Activated CD8-positive, alpha-beta memory T cell treated with anti-CD3 and anti-CD28 coated beads, Interleukin-2, amount 50 U/mL, for 48 hours (primary cell): ENCODE results near the gene RNF169.

Experiments used
- DNase-seq: peaks from one replicate; pipeline ENCODE4 v3.0.0-alpha.2; 2020

Gene RNF169, protein sequence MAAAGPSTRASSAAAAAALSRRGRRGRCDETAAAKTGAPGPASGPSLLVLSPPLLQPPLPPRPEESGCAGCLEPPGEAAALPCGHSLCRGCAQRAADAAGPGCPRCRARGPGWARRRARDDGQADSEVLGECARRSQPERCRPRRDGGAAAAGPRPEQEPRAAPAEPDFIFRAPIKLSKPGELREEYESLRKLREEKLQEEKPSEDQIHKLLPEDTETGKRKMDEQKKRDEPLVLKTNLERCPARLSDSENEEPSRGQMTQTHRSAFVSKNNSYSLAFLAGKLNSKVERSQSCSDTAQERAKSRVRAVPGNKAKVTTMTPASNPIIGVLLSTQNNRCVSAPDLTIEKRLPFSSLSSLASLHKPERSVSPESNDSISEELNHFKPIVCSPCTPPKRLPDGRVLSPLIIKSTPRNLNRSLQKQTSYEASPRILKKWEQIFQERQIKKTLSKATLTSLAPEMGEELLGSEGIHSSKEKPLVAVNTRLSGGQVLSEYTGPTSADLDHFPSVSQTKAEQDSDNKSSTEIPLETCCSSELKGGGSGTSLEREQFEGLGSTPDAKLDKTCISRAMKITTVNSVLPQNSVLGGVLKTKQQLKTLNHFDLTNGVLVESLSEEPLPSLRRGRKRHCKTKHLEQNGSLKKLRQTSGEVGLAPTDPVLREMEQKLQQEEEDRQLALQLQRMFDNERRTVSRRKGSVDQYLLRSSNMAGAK

DNA sequence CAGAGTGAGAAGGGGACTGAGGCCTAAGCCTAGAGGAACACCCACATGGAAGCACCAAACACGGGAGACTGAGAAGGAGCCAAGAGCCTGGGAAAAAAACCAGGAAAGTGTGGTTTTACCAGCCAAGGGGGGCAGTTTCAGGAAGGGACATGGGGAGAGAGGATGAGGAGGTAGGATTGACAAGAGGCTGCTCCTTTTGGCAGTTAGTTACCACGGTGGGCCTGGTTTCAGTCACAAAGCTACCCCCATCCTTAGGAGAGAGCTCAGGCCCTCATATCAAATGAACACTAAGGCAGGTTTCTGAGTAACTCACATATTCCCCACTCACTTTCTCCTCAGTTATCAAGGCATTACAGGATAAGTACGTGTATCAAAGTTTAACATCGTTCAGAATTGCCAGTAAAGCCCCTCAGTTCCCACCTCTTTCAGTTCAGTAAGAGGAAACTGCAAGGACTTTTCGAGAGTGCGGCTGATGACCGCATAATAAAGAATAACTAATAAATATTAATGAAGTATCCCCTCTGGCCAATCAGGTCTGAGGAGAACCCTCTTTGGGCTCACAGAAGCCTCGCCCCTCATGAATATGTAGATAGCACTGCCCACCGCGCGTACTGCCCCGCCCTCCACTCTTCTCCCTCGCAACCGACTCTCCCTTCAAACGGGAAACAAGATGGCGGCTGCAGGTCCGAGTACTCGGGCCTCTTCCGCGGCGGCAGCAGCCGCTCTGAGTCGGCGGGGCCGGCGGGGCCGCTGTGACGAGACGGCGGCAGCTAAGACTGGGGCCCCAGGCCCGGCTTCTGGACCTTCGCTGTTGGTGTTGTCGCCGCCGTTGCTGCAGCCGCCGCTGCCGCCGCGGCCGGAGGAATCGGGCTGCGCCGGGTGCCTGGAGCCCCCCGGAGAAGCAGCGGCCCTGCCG lies at the start of gene RNF169:
TSS of gene RNF169 (plus strand) at position 639 of the 916 bp plus-strand sequence. CDS start at position 671, 32 bp downstream.
- peak; percentile 88 for DNase-seq

DNA sequence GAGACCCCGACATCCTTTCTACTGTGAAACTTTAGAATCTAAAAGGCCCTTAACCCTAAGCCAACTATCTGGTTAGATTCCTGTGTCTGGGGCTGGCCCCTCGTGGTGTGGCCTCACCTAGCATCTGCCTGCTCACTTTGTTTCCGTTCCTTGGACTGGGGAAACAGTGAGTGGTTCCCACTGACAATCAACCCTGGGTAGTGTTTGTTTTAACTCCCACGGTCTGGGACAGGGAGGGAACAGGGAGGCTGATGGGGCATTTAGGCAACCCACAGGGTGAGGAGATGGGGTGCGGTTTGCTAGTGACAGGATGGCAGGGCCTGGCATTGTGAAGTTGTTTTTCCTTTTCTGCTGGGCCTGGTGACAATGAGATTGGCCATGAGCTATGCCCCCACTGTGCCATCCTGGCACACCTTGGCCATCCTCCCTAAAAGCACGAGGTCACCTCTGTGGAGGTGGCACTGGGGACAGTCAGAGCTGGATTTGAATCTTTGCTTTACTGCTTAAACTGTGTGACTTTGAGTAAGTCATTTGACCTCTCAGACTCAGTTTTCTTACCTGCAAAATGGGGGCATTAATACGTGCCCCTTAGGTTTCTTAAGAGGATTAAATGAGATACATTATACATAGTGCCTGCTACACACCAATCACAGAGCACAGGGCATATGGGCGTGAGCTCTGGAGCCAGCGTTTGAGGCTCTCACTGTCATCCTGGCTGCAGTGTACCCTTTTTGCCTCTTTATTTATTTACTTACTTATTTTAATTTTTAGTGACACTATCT lies 48.8 kb upstream of the RNF169 start:
- no peak for DNase-seq

DNA sequence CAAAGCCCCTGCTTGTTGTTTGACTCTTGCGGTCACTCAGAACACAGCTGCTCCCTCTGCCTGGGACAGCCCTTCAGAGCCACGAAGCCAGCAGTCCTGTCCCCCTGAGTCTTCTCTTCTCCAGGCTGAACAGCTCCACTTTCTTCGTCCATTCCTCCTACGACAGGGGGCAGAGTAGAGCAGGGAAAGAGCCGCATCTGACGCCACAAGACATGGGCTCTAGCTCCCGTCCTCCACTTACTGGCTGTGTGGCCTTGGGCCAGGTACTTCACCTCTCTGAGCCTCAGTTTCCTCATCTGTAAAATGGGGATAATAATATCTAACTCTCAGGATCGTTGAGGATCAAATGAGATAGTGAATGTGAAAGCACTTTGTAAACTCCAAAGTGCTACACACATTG lies 47.3 kb upstream of the RNF169 start:
- no peak for DNase-seq

DNA sequence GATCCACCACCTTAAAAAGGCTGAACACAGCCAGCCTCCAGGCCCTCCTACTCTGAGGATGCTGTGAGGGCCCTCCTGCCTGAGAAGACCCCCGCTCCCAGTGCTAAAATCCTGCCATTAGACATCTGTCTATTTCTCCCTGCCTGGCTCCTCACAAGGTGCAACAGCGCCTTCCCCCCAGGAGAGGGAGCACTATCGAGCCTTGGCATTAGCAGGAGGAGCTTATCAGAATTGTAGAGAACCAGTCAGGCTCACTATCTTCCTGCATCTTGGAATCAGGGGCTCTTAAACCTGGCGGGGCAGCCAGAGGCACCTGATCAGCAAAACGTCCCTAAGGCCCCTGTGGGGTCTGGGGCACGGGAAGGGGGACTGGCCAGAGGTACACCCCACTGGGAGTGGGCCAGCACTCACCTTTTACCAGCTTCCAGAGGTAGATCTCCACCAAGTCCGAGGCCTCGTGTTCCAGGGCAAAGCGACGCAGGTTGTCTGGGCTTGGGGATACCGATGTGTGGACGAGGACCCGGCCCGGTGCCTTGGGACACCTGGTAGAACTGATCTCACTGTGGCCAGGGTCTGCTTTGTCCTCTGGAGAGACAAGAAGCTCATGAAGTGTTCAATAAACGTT lies 46.2 kb upstream of the RNF169 start:
- peak; percentile 77 for DNase-seq

DNA sequence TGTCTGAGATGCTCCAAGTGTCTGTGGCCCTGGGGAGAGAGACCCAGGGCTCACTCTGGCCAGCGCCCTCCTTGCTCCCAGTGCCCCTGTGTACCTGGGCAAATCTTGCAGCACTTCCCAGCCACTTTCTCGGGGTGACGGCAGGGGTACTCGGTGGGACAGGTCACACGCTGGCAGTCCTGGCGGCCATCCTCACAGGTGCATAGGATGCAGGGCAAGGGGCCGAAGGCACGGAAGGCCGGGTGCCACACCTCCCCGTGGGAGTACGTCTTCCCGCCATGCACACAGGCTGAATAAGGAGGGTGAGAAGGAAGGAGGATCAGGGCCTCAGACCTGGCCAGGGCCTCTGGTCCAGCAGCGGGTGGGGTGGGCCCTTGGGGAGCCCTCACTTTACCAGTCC lies 45.4 kb upstream of the RNF169 start:
- no peak for DNase-seq

DNA sequence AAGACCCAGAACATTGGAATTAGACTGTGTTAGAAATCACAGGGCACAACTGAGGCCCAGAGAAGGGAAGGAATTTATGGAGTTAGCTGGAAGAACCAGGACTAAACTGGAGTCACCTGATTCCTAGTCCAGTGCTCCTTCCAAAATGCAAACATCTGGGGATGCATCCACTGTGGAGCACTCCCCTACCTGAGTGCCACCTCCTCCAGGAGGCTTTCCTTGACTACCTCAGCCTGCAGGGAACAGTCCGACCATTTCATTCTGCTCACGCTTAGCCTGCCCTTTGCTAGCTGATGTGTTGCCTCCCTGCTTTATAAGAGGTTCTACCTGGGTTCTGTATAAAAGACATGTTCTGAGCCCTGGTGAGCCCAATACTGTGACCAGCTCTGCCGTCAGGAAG lies 41.5 kb upstream of the RNF169 start:
- DNase-seq, result no peak

DNA sequence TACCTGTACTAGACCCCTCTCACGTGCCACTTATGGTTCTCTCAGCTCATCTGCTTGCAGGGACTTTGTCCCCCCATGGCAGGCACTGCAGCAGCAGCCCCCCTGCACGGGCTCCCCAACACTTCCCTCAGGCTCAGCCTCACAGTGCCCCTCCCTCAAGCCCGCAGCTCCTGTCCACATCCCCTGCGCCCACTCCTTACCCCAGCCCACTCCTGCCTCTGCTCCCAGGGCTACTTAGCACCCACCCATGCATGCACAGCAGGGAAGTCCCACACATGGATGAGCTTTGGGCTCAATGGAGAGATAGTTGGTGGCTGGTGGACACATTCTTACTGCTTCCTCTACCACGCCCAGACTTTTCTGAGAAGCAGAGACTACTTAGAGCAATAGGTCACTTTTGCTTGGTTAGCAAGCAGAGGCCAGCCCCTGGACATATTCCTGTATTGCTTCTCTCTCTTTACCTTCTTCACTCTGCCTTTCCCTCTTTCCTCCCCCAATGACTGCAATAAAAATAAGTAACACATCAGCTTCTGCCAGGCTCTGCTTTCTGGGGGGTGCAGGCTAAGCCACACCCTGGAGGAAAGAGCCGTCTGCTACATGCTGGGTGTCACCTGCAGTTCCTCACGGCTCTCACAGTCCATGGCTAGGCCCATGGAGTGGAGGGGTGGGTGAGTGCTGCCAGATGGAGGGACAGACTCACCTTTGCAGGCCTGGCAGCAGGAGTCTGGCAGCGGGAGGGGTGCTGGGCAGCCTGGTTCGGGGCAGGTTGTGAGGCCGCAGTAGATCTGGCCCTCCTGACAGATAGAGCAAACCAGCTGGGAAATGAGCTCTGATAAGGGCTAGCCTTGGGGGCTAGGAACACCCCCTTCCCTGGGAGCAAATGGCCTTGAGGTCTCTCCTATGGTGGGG lies 40.8 kb upstream of the RNF169 start:
- DNase-seq, result no peak

DNA sequence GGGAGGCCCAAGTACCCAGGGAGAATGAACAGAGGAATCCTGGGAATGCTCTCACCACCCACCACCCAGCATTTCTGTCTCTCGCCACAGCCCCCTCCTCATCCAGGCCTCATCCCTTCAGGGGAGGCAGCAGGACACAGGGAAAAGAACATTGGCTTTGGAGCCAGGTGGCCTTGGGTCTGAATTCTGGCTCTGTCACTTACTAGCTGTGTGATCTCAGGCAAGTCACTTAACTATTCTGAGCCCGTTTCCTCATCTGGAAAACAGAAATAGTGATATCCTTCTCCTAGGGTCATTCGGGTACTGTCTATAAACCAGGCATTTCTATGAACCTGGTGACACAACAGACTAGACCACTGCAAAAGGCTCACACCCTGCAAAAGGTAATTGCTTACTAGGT lies 39.5 kb upstream of the RNF169 start:
- no peak for DNase-seq

DNA sequence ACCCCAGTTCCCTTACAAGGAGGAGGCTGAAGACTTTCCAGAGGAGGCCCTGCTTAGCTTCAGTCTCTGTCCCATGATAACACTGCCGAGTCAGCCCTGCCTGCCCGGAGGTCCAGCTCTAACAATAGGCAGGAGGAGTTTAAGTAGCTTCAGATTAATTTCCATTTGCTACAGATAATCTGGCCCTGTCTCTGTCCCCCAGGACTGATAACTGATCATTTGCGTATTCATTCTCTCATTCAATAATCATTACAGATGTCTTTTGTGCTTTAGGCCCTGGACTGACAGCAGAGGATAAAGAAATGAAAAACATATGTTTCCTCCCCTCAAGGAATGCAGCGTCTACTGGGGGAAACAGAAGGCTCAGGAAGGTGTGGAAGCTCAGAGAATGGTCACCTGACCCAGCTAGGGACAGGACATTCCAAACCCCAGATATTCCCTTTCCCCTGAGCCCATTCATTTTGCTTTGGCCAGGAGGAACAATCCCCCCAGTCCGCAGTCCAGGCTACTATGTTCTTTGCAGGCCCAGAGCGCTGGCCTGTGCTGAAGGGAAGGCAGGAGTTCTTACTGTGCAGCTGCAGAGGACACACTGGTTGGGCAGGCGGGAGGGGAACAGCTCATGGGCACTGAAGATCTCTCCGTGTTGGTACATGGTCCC lies 38.2 kb upstream of the RNF169 start:
- no peak for DNase-seq

DNA sequence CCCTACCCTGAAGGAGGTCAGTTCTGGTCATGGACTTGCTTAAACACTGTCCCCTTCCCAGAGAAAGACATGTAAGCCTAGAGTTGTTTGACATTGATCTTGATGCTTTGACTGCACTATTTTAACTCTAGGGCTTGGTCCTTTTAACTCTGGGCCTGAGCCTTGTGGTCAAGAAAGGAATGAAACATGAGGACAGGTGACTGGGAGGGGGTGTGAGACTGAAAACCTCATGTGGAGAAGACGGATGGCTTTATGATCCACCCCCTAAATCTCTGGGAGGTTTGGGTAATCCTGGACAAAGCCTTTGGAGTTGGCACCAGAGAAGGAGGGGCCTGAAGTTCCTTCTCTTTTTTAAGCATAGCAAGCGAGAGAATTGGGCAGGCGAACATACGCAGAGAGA lies 35.0 kb upstream of the RNF169 start:
- no peak for DNase-seq

DNA sequence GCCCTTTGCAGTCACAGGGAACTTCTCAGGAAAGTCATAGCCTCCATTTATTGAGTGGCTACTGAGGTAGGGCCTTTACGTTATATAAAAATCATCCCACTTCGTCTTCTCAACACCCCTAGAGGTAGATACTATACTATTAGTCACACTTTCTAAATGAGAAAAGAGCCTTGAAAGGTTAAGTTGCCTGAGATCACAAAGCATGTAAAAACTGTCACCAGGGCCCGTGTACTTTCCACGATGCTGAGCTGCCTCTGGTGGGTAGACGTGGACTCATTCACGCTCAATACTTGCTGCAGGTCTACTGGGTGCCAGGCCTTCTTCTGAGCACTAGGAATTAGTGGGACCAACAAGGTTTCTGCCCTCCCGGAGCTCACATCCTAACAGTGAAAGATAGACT lies 33.7 kb upstream of the RNF169 start:
- DNase-seq, result no peak

DNA sequence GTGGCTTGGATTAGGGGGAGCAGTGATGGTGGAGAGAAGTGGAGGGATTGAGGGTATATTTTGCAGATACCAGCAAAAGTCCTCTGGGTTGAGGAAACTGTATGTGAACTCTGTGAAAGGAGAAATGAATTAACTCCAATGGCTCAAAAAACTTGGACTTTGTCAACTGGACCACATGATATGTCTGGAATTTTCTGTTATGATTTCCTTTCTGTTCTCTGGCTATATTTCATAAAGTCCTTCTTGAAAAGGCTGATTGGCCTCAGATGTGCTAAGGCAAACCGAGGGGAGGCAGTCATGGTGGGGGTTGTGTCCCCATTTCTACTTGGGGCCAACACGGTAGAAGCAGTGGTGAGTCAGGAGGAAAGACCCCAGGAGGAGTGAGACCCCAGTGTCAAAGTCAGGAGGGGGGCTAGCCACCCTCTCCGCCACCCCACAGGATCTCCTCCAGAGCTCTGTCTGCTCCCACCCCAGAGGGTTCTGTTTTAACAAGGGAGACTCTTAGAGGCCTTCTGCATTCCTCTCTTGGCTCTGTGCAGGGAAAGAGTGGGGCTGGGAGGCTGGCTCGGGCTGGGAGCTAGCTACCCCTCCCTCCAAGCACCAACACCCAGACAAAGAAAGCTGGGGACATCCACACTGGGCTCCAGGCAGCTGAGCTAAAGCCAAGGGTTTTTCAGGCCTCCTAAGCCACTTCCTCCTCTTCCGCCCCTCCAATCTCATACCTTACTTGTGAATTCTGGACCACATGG lies 31.3 kb upstream of the RNF169 start:
- DNase-seq, result no peak

DNA sequence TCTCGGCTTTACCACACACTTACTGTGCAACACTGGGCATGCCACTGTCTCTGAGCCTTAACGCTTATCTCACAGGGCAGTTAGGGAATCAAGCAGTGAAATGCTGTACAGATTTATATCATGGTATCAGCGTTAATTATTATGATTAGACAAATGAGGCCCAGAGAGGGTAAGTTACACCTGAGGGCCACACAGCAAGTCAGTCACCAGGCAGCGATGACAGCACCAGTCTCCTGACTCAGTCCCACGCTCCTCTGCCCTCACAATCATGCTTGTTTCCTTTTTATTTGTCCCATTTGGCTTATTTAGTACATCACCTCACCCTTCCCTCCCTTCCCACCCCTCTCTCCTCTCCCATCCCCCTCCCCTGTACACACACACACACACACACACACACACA lies 29.6 kb upstream of the RNF169 start:
- DNase-seq, result no peak

DNA sequence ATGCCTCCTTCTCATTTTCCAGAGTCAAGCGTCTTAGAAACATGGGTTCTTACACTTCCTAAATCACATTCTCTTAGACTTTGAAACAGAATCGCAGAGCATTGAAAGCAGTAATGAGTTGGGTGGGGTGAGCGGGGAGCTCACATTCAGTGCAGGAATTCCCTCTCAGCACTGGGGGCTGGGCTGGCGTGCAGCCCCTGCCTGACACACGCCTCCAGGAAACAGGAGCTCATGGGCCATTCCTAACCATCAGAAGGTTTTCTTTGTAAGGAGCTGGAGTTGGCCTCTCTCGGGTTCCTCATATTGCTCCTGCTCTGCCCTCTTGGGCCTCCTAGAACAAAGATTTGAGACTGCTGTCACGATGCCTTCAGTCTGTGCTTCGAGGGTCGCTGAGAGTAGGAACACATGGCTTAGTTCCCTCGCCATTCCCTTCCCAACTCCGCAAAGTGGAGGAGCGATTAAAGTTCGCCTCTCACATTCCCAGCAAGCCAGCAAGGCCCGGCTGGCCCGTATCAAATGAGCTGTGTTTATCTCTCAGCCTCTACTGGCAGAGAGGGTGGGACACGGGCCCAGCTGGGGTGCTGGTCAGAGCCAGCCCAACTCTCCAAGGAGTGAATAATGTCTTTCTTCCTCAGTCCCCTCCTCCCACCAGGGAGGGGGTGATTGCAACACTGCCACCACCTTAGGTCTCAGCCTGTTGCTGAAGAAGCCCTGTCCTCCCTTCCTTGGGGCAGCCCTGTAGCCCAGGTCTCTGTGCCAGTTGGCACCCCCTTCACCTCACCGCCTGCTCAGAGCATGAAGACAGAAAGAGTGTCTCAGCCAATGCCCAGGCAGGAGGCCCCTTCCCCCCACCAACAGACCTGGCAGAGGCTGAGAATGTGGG lies 27.8 kb upstream of the RNF169 start:
- DNase-seq, result no peak

DNA sequence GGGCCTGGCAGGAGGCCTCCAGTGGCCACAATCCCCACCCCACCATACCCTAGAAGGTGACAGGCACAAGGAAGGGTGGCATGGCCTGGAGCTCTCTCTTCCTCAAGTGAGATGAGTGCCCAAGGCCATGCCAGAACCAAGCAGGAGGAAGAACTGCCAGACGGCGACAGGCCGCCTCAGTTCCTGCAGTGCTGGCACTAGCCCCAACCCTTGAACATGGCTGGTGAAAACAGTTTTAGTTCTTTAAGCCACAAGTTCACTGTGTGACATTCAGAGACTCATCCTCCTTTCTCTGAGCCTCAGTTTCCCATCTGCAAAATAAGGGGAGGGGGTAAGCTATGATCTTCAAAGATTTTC lies 27.2 kb upstream of the RNF169 start:
- DNase-seq, result no peak

DNA sequence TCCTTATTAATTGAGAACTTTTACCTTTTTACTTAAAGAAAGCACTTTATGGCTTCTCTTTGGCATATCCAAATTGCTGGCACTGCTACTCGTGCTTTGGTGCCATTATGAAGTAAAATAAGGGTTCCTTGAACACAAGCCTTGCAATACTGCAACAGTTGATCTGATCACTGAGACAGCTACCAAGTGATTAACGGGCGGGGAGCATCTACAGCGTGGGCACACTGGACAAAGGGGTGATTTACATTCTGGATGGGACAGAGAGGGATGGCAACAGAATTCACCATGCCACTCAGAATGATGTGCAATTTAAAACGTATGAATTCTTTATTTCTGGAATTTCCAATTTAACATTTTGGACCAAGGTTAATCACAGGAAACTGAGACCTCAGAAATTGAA lies 25.1 kb upstream of the RNF169 start:
- DNase-seq, result no peak

DNA sequence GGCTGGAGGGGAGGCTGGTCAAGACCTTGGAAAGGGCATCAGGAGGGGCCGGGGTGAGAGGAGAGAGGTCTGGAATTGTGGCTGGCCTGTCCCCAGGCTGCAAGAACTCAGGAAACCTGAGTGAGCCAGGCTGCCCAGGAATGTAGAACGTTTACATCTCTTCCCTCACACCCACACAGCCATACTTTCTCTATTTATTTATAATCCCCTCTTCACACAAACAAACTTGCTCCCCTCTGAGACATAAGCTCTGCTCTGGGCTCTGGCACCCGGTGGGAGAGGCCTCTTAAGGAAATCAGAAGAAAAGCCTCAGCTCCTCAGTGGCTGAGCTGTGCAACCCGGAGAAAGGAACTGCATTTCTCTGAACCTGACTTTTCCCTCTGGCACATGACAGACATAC lies 22.9 kb upstream of the RNF169 start:
- no peak for DNase-seq

DNA sequence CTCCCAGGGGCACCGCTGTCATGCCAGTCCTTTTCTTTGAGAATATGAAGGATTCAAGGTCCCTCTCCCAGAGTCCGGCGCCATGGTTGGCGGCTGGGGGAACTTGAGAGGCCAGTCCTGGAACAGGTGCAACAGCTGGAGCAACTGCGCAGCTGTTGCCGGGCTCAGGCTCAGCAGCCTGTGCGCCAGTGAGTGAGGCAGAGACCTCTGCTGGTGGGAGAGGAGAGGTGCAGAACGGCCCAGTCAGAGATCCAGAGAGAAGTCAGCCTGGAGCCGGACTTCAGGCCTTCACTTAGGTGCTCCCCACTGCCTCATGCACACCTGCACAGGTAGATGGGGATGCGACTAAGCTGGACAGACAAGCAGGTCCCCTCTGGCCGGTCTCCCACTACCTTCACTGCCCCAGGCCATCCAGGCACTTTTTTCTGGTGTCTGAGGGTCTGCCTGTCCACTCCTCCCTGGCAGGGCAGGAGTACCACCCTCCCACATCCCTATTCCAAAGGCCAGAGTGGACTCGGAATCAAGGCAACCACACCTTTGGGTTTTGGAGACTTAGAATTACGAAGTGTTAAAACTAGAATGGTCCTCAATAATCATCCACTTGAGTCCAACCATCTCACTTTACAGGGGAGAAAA lies 22.0 kb upstream of the RNF169 start:
- DNase-seq, result peak; percentile 78
